GM10266 (cell line): ENCODE results near the gene DRAP1.

Experiments used
- DNase-seq: peaks from one replicate; pipeline ENCODE4 v3.0.0; 2012; ENCODE audit errors: extremely low spot score
- TF ChIP-seq, protein P1 (sequence below): IDR thresholded peaks from 2 replicates; pipeline ENCODE4 v1.5.1; 2012; ENCODE audit warnings: mild to moderate bottlenecking, low read depth; ENCODE audit not compliant: control insufficient read depth, insufficient read depth; ENCODE audit errors: missing control alignments

Gene DRAP1

DNA sequence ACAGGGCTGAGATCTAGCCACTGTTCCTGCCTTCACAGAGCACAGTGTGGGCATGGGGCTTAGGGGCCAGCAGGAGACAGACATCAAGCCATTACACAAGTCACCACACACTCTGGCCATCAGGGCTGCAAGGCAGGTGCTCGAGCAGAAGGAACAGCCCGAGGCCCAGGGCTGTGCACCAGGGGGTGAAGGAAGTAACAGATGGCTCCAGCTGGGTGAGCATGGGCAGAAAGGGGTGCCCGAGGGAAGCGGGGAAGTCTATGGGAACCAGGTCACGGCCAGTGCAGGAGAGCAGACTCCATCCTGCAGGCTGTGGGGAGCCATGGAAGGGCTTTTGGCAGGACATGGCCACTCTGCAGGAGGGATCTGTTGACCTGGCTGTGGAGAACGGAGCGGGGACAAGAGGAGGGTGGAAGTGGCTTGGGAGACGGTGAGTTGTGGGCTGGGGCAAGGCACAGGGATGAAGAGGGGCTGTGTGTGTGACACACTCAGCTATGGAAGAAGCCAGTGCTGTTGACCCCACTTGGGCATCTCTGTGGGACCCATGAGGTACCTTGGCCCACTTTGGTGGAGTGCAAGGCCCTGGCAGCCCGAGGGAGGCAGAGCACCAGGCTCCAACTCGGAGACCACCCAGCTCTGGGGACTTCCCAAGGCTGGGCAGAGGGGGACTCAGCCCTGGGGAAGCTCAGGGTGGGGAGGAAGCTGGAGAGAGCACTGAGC lies 4.0 kb upstream of the DRAP1 start:
- TF ChIP-seq, protein P1, sequence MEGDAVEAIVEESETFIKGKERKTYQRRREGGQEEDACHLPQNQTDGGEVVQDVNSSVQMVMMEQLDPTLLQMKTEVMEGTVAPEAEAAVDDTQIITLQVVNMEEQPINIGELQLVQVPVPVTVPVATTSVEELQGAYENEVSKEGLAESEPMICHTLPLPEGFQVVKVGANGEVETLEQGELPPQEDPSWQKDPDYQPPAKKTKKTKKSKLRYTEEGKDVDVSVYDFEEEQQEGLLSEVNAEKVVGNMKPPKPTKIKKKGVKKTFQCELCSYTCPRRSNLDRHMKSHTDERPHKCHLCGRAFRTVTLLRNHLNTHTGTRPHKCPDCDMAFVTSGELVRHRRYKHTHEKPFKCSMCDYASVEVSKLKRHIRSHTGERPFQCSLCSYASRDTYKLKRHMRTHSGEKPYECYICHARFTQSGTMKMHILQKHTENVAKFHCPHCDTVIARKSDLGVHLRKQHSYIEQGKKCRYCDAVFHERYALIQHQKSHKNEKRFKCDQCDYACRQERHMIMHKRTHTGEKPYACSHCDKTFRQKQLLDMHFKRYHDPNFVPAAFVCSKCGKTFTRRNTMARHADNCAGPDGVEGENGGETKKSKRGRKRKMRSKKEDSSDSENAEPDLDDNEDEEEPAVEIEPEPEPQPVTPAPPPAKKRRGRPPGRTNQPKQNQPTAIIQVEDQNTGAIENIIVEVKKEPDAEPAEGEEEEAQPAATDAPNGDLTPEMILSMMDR: no peak
- DNase-seq: no peak

DNA sequence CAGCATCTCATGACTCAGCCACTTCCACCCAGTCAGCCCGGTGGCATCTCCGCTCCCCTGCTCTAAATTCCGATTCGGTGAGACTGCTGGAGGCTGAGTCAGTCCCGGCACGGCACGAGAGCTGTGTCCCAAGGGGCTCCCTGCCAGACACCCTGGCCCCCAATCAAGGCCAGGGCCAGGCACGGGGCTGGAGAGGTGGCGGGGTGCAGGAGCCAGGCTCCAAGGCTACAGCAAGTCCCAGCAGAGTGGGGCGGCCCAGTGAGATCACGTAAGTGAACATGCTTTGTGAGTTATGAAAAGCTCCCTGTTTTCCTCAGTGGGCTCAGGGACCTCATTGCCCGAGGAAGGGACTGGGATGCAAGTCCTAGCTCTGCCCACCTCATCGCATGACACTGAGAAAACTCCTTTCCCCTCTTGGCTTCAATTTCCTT lies 3.4 kb upstream of the DRAP1 start:
- no peak for DNase-seq
- TF ChIP-seq, protein P1: no peak

DNA sequence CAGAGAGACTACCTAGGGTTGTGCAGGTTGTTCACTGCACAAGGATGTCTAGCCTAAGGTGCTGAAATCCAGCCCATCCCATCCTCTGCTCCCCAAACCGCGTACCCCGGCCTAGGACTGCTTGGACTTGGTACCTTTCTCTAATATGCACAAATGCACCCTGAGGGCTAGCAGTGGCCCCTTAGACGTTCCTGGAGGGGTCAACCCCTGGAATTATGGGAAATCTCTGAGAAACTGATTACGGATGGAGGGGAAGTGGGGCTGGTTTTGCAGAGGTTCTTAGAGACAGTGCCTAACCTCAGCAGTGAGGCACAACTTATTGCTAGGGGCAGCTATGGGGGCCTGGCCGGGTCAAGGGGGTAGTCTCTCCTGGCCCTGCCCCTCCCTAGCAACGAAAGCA lies 2.8 kb upstream of the DRAP1 start:
- DNase-seq: no peak
- TF ChIP-seq, protein P1: no peak

DNA sequence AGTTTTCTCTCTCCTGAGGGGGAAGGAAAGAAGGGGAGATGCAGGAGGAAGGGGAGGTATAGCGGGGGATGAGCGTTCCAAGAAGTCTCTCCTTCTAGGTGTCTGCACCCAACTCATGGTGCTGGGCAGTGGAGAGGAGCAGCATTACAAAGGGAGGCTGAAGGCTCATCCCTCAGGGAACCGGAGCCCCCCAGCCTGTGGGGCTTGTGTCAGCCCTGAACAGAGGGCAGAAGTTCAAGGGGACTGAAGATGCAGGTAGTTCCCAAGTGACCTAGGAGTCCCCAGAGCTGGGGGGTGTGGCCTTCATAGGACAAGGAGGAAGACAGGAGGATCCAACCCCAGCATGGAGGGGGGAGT lies 2.2 kb upstream of the DRAP1 start:
- TF ChIP-seq, protein P1: no peak
- no peak for DNase-seq

DNA sequence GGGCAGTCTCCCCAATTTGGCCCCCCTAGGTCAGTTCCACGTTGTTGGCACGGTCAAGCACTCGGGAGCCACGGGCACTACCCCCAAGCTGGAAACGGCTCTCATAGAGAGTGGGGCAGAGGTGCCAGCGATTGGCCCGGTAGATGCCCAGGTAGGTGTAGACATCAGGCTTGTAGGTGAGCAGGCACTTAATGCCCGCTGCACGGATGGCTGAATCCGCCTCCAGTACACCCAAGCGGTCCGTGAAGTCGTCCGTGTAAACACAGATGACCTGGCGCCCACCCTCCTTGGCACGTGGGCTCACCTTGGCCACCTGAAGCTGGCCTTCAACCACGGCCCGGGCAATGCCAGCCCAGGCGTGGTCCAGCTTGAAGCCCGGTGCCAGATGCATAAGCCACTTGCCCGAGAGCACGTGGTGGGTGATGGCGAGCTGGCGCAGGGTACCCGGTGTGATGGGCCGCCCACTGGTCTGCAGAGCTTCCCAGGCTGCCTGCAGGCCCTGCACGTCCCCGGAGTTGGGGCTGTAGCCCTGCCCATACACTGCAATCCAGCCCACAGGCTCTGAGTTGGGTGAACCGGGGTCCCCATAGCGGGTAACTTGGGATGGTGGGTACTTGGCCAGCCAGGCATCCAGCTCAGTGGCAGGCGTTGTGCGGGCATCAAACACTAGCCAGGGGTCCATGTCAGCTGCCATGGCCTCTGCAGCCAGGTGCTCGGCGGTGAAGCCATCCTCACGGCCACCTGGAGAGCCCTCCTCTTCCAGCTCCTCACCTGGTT lies 1.6 kb upstream of the DRAP1 start:
- no peak for DNase-seq
- TF ChIP-seq, protein P1: no peak

DNA sequence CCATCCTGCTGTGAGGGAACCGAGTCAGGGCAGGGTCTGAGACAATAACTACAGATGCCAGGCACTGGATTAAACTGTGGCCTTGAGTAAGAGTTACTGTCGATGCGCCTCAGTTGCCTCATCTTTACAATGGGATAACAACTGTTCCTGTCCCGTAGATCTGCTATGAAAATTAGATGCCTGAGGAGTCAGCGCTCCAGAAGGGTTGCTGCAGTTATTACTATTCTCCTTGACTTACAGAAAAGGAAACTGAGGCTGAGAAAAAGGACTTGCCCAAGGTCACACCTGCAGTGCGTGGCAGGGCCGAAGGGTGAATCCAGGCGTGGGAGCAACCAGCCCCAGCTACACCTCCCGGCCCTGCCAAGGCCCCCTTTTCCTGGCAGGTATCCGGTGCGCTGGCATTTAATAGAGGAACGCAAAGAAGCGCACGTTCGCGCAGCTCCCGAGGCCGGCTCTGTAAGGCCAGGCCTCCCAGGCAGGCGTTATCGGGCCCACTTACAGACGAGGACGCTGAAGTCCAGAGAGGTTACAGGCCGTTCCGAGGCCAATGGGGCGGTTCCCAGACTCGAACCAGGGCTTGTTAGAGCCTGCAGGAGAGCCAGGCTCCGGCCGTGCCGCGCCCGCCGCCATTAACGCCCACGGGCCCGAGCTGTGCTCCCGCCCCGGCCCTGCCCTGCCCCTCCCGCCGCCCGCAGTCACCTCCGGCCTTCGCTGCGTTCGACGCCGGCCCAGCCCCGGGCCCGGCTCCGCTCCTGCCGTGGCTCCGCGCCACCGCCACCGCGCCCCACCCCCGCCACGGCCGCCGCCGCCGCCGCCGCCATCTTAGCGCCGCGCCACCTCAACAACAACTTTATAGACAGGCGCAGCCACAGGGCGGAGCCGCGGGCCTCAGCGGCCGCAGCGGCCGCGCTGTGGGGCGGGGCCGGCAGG lies 750 bp upstream of the DRAP1 start, which contains the start of gene C11orf68:
C11orf68 (minus strand) TSS at position 852 of the 930 bp plus-strand sequence; CDS start at position 821, 31 bp downstream.
- no peak for DNase-seq

More for the DNA sequence above, 750 bp upstream of the DRAP1 start, which contains the start of gene C11orf68:
- TF ChIP-seq, protein P1: no peak
